HG03342 (cell line): ENCODE data around the gene UBQLN1.
"Not testable (repeated sequence)": the region's sequence is repeated elsewhere in the genome, so short reads cannot be mapped to it uniquely, and the experiment has no call there.

Source experiments
- ATAC-seq: cut with Tn5 transposase; IDR thresholded peaks from one replicate; pipeline ENCODE4 v1.9.1; 2021; ENCODE audit warnings: mild to moderate bottlenecking, moderate library complexity; ENCODE audit not compliant: unreplicated experiment

Gene UBQLN1

DNA sequence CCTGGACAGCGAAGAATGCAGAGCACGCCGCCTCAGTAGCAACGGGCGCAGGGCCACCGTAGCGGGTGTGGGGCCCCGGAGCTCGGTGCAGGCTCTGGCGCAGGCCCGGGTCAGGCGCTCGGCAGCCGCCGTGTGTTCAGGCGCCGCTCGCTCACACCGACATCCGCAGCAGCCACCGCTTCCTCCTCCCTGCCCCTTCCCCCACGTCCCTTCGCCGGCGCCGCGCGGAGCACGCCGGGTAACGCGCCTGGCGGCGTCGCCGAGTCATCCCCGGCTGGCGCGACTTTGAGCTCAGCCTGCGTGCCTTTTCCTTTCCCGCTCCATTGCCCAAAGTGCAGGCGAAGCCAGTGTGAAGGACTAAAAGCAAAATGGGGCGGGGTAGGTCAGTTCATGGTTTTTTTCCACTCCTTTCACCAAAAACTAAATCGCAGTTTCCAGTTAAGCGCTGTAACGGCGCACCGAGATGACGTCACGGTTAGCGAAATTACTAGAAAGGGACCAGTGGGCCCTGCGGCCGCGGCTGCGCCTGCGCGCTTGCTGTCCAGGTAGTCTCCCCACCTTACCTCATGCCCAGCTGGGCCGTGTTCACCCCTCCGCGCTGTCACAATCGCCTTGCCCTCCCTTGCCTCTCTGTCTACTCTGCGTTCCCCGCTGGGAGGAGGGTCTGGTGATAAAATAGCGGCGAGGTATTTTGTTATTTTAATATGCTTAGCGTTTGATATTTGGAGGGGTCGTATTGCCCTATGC, at the start of gene UBQLN1:
Gene UBQLN1 (minus strand): TSS at position 191 of the 747 bp plus-strand sequence. CDS start 279 bp downstream, outside the sequence.
- peak; percentile 69 for ATAC-seq

DNA sequence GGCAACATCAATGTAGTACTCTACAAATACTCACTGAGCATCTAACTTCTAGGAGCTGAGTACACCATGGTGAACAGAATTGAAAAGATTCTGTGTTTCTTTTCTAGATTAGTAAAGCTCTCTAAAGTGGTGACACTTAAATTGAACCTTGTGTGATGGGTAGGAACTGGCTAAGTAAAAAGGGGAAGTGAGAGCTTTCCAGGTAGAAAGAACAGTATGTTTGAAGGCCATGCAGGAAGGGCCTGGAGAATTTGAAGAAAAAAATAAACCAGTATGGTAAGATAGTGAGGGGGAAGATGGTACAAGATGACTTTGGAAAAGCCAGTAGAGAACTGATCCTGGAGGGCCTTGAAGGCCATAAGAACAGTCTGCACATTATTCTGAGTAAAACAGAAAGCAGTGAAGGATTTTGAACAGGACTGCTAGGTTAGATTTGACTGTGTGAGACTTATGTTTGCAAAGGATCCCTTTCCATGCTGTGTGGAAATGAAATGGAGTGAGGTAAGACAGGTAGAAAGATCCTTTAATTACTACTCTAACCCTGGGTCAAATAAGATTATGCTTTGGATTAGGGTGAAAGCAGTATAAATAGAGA, 46.7 kb upstream of the UBQLN1 start:
- peak; percentile 82 for ATAC-seq

- no peak for ATAC-seq
Observed at GRCh38 chr9:83749706-83750105, 41.9 kb upstream of the UBQLN1 start.

GRCh38 chr9:83744206-83744605, 36.4 kb upstream of the UBQLN1 start:
- ATAC-seq, result no peak

DNA sequence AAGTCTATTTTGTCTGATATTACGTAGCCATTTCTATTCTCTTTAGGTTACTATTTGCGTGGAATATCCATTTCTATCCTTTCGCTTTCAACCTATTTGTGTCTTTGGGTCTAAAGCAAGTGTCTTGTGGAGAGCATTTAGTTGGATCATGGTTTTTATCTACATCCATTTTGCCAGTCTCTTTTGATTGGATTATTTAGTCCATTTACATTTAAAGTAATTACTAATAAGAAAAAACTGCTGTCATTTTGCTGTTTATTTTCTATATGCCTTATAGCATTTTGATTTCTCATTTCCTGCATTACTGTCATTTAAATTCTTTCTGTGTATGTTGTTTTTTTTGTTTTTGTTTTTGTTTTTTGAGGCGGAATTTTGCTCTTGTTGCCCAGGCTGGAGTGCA, 26.0 kb upstream of the UBQLN1 start:
- no peak for ATAC-seq

DNA sequence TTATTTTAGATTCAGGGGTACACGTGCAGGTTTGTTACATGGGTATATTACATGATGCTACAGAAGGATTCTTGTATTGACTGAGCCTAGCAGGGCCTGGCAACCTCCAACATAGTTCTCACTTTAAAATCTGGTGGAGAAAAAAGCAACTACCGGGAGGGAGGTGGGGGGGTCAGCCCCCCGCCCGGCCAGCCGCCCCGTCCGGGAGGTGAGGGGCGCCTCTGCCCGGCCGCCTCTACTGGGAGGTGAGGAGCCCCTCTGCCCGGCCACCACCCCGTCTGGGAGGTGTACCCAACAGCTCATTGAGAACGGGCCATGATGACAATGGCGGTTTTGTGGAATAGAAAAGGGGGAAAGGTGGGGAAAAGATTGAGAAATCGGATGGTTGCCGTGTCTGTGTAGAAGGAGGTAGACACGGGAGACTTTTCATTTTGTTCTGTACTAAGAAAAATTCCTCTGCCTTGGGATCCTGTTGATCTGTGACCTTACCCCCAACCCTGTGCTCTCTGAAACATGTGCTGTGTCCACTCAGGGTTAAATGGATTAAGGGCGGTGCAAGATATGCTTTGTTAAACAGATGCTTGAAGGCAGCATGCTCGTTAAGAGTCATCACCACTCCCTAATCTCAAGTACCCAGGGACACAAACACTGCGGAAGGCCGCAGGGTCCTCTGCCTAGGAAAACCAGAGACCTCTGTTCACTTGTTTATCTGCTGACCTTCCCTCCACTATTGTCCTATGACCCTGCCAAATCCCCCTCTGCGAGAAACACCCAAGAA, 21.0 kb upstream of the UBQLN1 start:
- ATAC-seq, result not testable (repeated sequence)

- ATAC-seq, result no peak
Observed at GRCh38 chr9:83724436-83724835, 16.7 kb upstream of the UBQLN1 start.

GRCh38 chr9:83722726-83723495, 15.2 kb upstream of the UBQLN1 start:
- no peak for ATAC-seq

- no peak for ATAC-seq
Observed at GRCh38 chr9:83721509-83721908, 13.8 kb upstream of the UBQLN1 start.

DNA sequence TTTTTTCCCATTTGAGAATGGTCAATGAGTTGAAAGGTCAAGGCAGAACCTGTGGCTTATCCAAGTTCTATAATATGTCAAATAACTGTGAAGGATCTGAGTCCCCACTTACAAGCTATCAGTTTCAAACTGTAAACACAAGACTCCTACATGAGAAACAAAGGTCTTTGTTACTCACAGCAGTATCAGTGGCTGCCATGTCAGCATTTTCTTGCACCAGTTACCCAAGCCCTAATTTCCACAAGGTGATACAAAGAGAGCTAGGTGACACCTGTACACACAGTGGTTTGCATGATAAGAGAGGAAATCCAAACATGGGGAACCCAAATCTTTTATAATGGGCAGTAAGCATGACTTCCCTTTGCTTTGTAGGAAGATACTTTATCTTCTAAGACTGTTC, 8.0 kb upstream of the UBQLN1 start:
- ATAC-seq, result no peak

GRCh38 chr9:83715221-83715620, 7.5 kb upstream of the UBQLN1 start:
- no peak for ATAC-seq

GRCh38 chr9:83714329-83714728, 6.6 kb upstream of the UBQLN1 start:
- ATAC-seq, result no peak

DNA sequence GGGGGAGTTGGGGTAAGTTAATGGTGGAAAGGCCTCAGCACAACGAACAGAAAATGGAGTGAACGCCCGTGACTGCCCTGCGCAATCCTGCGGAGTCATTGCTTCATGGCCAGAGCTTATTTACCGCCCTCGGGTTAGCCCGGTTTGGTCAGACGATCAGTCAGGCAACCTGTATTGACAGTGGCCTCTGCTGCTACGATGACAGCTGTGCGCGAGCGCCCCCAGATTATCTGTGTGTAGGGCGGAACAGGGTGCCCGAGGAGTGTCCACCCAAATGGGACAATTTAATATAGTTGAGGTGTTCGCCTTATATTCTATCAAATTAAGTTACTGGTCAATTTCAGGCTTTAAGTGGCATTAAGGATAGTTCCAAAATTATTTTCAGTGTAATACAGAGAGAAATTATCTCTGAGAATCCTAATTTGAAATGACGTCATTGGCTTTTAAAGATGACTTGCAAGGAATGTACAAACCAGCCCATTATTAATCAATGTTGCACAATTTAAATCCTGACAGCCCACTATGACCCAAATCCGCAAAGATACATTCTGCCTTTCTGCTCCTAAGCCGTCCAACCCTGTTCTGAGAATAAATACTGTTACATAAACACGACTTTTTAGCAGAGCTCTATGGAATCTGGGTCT, 879 bp upstream of the UBQLN1 start:
- ATAC-seq, result peak; percentile 45

- peak; percentile 53 for ATAC-seq
Observed at GRCh38 chr9:83707518-83707767, 315 bp downstream of the UBQLN1 start.

- peak; percentile 13 for ATAC-seq
Observed at GRCh38 chr9:83706676-83707517, 861 bp downstream of the UBQLN1 start.

DNA sequence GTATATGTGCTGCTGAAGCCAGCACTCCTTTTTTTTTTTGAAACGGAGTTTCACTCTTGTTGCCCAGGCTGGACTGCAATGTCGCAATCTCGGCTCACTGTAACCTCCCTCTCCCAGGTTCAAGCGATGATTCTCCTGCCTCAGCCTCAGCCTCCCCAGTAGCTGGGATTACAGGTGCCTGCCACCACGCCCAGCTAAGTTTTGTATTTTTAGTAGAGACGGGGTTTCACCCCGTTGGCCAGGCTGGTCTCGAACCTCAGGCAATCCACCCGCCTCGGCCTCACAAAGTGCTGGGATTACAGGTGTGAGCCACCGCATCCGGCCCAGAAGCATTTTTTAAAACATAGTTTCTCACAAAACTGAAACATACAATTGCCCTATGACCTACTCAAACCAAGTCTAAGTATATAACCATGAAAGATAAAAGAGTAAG, 2.5 kb downstream of the UBQLN1 start:
- ATAC-seq, result not testable (repeated sequence)

GRCh38 chr9:83701769-83702168, 6.0 kb downstream of the UBQLN1 start:
- ATAC-seq, result no peak

DNA sequence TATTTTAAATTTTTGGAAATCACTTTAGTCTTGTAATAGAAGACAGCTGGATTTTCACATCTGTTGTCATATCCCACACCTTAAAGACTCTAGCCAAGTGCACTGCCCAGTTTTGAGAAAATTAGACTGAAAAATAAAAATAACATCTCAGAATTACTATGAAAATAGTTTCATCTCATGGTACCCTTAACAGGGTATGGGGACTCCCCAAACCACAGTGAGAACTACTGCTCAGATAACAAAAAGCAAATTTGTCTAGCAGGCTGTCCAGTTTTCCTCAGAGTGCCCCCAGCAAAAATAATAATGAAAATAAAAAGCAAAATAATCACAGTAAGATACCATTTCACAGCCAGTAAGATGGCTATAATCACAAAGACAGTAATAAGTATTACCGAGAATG, 6.5 kb downstream of the UBQLN1 start:
- no peak for ATAC-seq

DNA sequence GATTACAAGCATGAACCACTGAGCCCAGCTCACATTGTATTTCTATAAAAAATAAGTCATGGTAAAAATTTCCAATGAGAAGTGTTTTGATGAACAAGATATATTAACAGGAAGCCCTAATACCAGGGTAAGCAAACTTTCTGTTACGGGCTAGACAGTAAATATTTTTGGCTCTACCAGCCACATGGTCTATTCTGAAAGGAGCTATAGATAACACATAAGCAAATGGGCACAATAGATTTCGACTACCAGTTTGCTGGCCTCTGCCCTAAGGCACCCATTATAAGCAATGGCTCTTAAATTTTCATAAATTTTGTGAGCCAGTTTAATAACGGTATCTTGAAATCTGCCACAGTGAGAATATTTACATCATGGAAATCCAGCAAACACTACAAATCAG, 8.1 kb downstream of the UBQLN1 start:
- ATAC-seq, result peak; percentile 41
